CD4-positive, alpha-beta T cell treated with Interleukin-2 at 100 ng/mL for 4 hours (primary cell): ENCODE data around the gene NEB.

Experiments
- DNase-seq: peaks from one replicate; pipeline ENCODE4 v3.0.0-alpha.2; 2020; ENCODE audit warnings: low spot score

NEB gene

DNA sequence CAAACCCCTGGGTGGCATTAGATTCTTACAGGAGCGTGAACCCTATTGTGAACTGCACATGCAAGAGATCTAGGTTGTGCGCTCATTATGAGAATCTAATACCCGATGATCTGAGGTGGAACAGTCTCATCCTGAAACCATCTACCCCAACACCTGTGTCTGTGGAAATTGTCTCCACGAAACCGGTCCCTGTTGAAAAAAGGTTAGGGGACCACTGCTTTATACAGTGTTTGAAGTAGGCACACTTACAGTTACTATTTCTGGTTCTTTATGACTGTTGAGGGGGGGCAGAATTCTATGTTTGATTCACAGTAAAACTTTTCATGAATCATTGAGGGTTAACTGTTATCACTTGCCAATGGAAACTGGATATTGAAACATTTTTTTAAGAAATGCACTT lies 252.5 kb downstream of the NEB start:
- no peak for DNase-seq

DNA sequence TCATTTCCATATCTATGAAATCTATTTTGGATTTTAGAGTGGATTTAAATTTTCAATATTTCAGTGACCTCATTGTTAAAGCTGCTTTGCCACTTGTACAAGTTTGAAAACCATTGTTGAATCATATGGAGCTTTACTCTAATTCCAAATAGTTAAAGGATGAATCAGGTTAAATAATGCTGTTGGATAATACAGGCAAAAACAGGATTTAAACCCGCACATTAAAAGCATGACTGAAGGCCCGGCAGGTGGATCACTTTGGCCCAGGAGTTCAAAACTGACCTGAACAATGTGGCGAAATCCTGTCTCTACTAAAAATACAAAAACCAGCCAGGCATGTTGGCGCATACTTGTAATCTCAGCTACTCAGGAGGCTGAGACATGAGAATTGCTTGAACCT lies 256.3 kb downstream of the NEB start:
- DNase-seq = no peak

DNA sequence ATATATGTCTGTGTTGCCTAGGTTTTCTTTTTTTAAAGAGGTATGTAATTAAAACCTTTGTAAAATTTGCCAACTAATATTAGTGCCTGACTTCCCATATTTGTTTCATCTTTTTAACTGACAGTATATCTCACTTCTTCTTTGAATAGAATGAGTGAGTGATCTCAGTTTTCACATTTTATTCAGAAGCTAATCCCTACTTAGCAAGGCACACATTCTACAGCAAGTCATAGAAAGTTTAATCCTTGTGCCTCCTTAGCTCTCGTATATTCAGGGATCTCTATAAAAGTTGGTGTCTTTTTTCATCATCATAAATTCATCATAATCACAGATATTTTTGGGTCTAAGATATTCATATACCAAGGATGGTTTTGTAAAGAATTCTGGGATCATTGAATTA lies 258.0 kb downstream of the NEB start:
- no peak for DNase-seq

DNA sequence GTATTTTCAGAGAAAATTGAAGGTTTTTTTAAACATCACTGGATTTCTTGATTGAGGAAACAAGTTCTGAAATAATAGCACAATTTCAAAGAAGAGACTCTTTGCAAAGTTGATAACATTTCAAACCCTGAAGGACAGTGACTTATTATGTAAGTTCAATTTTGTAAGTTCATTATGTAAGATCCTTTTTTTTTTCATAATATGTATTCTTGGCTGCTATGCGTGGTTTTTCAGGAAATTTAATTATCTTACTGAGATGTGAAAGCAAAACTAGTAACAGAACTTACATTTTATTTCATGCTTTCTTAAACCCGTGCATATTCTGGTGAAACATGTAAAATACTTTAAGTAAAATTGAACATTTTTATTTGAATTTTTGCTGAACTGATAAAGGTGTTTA lies 259.2 kb downstream of the NEB start:
- no peak for DNase-seq

DNA sequence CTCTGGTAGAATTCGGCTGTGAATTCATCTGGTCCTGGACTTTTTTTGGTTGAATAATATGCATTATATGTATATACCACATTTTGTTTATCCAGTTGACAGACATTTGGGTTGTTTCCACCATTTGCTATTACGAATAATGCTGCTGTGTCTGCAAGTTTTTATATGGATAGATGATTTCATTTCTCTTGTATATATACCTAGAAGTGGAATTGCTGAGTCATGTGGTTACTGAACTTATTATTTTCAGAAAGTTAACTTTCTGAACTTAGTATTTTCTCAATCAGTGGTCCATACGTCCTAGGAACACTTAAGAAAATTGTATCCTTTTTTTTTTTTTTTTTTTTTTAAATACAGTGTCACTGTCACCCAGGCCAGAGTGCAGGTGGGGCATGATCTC lies 261.3 kb downstream of the NEB start:
- no peak for DNase-seq

DNA sequence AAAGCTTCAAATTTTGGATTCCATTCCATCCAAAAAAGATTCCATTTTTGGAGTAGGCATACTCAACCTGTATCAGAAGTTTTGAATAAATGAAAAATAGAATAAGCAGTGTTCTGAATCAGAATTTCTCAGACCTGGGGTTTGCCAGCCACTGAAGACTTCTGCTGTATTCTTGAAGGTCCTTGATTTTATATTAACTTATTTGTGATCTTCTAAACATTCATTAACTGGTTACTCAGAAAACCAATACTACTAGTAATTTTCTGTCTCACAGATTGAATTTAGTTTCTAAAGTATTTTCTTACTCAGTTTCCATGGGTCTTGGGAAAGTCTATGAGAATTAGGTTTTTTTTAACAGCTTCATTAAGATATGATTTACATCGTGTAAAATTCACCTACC lies 263.7 kb downstream of the NEB start:
- DNase-seq = no peak

DNA sequence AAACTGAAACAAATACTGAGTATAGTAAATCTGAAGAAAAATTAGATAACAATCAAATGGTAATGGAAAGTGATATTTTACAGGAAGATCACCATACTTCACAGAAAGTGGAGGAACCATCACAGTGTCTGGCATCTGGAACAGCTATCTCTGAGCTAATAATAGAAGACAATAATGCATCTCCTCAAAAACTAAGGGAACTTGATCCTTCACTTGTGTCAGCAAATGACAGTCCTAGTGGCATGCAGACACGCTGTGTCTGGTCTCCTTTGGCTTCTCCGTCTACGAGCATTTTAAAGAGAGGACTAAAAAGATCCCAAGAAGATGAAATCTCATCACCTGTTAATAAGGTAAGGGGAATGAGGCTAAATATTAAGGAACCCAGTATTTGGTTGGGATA lies 268.5 kb downstream of the NEB start:
- DNase-seq = no peak

DNA sequence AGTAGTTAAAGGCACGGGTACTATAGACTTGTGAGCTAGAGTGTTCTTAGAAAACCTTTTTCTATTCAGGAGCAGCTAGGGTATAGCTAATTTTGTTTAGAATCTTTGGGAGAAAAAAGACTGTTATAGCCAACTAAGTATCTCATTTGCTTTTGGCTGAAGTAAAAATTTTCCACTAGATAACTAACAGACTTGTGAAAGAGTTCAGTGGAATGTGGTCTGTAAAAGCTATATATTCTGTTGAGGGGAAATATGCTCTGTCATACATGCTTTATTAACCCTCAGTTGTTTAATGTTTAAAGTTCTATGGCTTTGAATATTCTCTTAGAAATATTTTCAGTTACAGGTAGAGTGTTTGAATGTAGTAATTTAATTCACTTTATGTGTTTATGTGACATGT lies 274.9 kb downstream of the NEB start:
- DNase-seq = no peak

DNA sequence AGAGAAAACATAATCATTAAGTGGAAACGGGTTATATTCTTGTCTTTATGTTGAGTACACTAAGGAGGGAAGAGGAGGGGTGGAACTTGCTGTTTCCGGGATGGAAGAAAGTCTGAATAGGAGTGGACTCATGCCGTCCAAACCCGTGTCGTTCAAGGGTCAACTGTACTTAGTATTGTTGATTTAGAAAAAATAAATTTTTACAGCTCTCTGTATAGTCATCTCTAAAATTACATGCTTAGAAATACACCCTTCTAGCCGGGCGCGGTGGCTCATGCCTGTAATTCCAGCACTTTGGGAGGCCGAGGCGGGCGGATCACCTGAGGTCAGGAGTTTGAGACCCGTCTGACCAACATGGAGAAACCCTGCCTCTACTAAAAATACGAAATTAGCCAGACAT lies 295.1 kb downstream of the NEB start:
- no peak for DNase-seq

DNA sequence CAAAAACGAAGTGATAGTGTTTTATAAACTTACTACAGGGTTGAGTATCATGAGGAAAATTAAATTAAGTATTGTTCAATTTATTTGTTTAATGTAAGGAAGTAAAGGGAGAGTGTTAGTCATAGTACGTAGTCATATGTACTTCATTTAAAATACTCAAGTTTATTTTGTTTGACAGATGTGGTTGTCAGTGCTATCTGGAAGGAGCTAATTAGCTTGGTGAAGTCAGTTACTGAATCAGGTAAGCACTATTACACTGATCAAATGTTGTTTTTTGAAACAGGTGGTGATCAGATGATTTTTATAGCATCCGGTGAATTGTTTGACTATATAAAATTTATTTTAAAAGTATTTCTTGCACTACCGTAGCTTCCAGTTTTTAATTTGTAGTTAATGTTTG lies 295.8 kb downstream of the NEB start:
- DNase-seq = no peak

DNA sequence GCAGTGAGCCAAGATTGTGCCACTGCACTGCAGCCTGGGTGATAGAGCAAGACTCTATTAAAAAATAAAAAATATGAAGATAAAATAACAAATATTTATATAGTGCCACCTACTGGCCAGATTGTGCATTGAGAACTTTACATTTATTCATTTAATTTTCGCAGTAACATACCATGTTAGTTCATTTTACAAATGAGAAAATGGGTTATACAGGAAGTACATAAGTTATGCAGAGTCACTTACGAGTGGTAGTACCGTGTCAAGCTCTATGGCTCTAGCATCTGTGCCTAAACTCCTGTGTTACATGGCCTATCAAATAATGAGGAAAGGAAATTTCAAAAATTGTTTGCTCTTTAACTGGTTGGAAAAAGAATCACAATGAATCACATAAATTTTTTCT lies 296.6 kb downstream of the NEB start:
- DNase-seq = peak; percentile 57
